ENCODE measurements around the gene SH3BGRL2.

SH3BGRL2 gene

GRCh38 chr6:79600812-79601609 lies 30.1 kb upstream of the SH3BGRL2 start:
- no peak overlapping the region for H3K27ac ChIP-seq (replicated peaks; ENCODE audit: low read length)
- no peak overlapping the region for H2BK120ac ChIP-seq (ENCODE audit: low read depth, low read length)
- no peaks in the 10 kb centered on the region for H3K79me1 ChIP-seq (ENCODE audit: low read depth, low read length)
- H3K9me3 ChIP-seq (replicated peaks in 1 of 2; ENCODE audit: control insufficient read depth in 2 of 2, insufficient read depth in 1 of 2, low read depth in 1 of 2, low read length in 2 of 2): no peaks in the 10 kb centered on the region
- H2AK5ac ChIP-seq (ENCODE audit: low read depth, low read length): no peak overlapping the region
- no peak overlapping the region for H3K14ac ChIP-seq (ENCODE audit: low read length)
- H2BK5ac ChIP-seq (ENCODE audit: low read length): no peak overlapping the region
- no peak overlapping the region for H3K18ac ChIP-seq (ENCODE audit: low read length)
- H3K9ac ChIP-seq (ENCODE audit: low read depth, low read length, poor library complexity): no peak overlapping the region
- no peak overlapping the region for H3K4me3 ChIP-seq (ENCODE audit: low read length in 2 of 2)
- no peak overlapping the region for H3K4ac ChIP-seq (ENCODE audit: low read length)
- H2AFZ ChIP-seq (ENCODE audit: low read length): no peak overlapping the region
- peaks cover 0 to 6% of the 10 kb centered on the region in 2 donors for H3K4me1 ChIP-seq (ENCODE audit: control insufficient read depth in 2 of 2, insufficient read depth in 1 of 2, low read depth in 1 of 2, low read length in 2 of 2)
- no peak overlapping the region for H4K91ac ChIP-seq (ENCODE audit: low read depth, low read length, poor library complexity)
- WGBS, 2 donors (ENCODE audit: extremely low coverage in 2 of 2, insufficient read length in 2 of 2, insufficient replicate concordance in 1 of 2): no CpG with 5 or more reads among the region's 3 CpGs
- DNase-seq (ENCODE audit: low spot score): no peak
- no peak overlapping the region for H2BK12ac ChIP-seq (ENCODE audit: low read length)
- no peak overlapping the region for H3K23ac ChIP-seq (ENCODE audit: low read depth, low read length, poor library complexity)
- no peak overlapping the region for H4K8ac ChIP-seq (ENCODE audit: low read depth, low read length)
- H2BK15ac ChIP-seq (ENCODE audit: low read length): no peak overlapping the region
- H3K4me2 ChIP-seq (ENCODE audit: insufficient read depth, low read length, poor library complexity, severe bottlenecking): no peak overlapping the region
- no peaks in the 10 kb centered on the region for H3K27me3 ChIP-seq (ENCODE audit: control insufficient read depth in 3 of 3, insufficient read depth in 3 of 3, low read depth in 1 of 3, low read length in 3 of 3)
- H3K36me3 ChIP-seq (replicated peaks in 1 of 2; ENCODE audit: control insufficient read depth in 2 of 2, insufficient read depth in 2 of 2, low read length in 2 of 2): no peaks in the 10 kb centered on the region

GRCh38 chr6:79602859-79603258 lies 28.3 kb upstream of the SH3BGRL2 start:
- no peak overlapping the region for H2BK5ac ChIP-seq (ENCODE audit: low read length)

GRCh38 chr6:79604583-79605037 lies 26.5 kb upstream of the SH3BGRL2 start:
- H4K8ac ChIP-seq (ENCODE audit: low read depth, low read length): no peak overlapping the region
- peaks cover 0 to 8% of the 10 kb centered on the region in 2 donors for H3K4me1 ChIP-seq (ENCODE audit: control insufficient read depth in 2 of 2, insufficient read depth in 1 of 2, low read depth in 1 of 2, low read length in 2 of 2)
- H2BK120ac ChIP-seq (ENCODE audit: low read depth, low read length): no peak overlapping the region
- no peaks in the 10 kb centered on the region for H3K79me1 ChIP-seq (ENCODE audit: low read depth, low read length)
- H3K18ac ChIP-seq (ENCODE audit: low read length): no peak overlapping the region
- no peak overlapping the region for H3K4me3 ChIP-seq (ENCODE audit: low read length in 2 of 2)
- H3K4ac ChIP-seq (ENCODE audit: low read length): no peak overlapping the region
- DNase-seq (ENCODE audit: low spot score): no peak
- H2AK5ac ChIP-seq (ENCODE audit: low read depth, low read length): no peak overlapping the region
- no peak overlapping the region for H2AFZ ChIP-seq (ENCODE audit: low read length)
- H3K4me2 ChIP-seq (ENCODE audit: insufficient read depth, low read length, poor library complexity, severe bottlenecking): no peak overlapping the region
- H2BK12ac ChIP-seq (ENCODE audit: low read length): no peak overlapping the region
- H3K14ac ChIP-seq (ENCODE audit: low read length): no peak overlapping the region
- no peak overlapping the region for H2BK15ac ChIP-seq (ENCODE audit: low read length)
- no CpG with 5 or more reads among the region's 4 CpGs for WGBS, 2 donors (ENCODE audit: extremely low coverage in 2 of 2, insufficient read length in 2 of 2, insufficient replicate concordance in 1 of 2)
- H4K91ac ChIP-seq (ENCODE audit: low read depth, low read length, poor library complexity): no peak overlapping the region
- H3K23ac ChIP-seq (ENCODE audit: low read depth, low read length, poor library complexity): no peak overlapping the region
- H3K27ac ChIP-seq (replicated peaks; ENCODE audit: low read length): no peak overlapping the region
- no peak overlapping the region for H2BK5ac ChIP-seq (ENCODE audit: low read length)
- no peaks in the 10 kb centered on the region for H3K9me3 ChIP-seq (replicated peaks in 1 of 2; ENCODE audit: control insufficient read depth in 2 of 2, insufficient read depth in 1 of 2, low read depth in 1 of 2, low read length in 2 of 2)
- H3K9ac ChIP-seq (ENCODE audit: low read depth, low read length, poor library complexity): no peak overlapping the region
- H3K36me3 ChIP-seq (replicated peaks in 1 of 2; ENCODE audit: control insufficient read depth in 2 of 2, insufficient read depth in 2 of 2, low read length in 2 of 2): no peaks in the 10 kb centered on the region
- no peaks in the 10 kb centered on the region for H3K27me3 ChIP-seq (ENCODE audit: control insufficient read depth in 3 of 3, insufficient read depth in 3 of 3, low read depth in 1 of 3, low read length in 3 of 3)

More at GRCh38 chr6:79602859-79603258, 28.3 kb upstream of the SH3BGRL2 start:
- no peak overlapping the region for H3K4me2 ChIP-seq (ENCODE audit: insufficient read depth, low read length, poor library complexity, severe bottlenecking)
- no peaks in the 10 kb centered on the region for H3K9me3 ChIP-seq (replicated peaks in 1 of 2; ENCODE audit: control insufficient read depth in 2 of 2, insufficient read depth in 1 of 2, low read depth in 1 of 2, low read length in 2 of 2)
- H3K9ac ChIP-seq (ENCODE audit: low read depth, low read length, poor library complexity): no peak overlapping the region
- no peak for DNase-seq (ENCODE audit: low spot score)
- H2BK12ac ChIP-seq (ENCODE audit: low read length): no peak overlapping the region
- no peak overlapping the region for H3K27ac ChIP-seq (replicated peaks; ENCODE audit: low read length)
- H3K4me1 ChIP-seq (ENCODE audit: control insufficient read depth in 2 of 2, insufficient read depth in 1 of 2, low read depth in 1 of 2, low read length in 2 of 2): peaks cover 0 to 6% of the 10 kb centered on the region in 2 donors
- no peaks in the 10 kb centered on the region for H3K36me3 ChIP-seq (replicated peaks in 1 of 2; ENCODE audit: control insufficient read depth in 2 of 2, insufficient read depth in 2 of 2, low read length in 2 of 2)
- H3K79me1 ChIP-seq (ENCODE audit: low read depth, low read length): no peaks in the 10 kb centered on the region
- H2AFZ ChIP-seq (ENCODE audit: low read length): no peak overlapping the region
- H3K27me3 ChIP-seq (ENCODE audit: control insufficient read depth in 3 of 3, insufficient read depth in 3 of 3, low read depth in 1 of 3, low read length in 3 of 3): no peaks in the 10 kb centered on the region
- no peak overlapping the region for H3K4ac ChIP-seq (ENCODE audit: low read length)
- no peak overlapping the region for H3K23ac ChIP-seq (ENCODE audit: low read depth, low read length, poor library complexity)
- H2AK5ac ChIP-seq (ENCODE audit: low read depth, low read length): no peak overlapping the region
- H4K8ac ChIP-seq (ENCODE audit: low read depth, low read length): no peak overlapping the region
- no peak overlapping the region for H3K4me3 ChIP-seq (ENCODE audit: low read length in 2 of 2)
- no peak overlapping the region for H4K91ac ChIP-seq (ENCODE audit: low read depth, low read length, poor library complexity)
- H2BK15ac ChIP-seq (ENCODE audit: low read length): no peak overlapping the region
- H3K18ac ChIP-seq (ENCODE audit: low read length): no peak overlapping the region
- no peak overlapping the region for H2BK120ac ChIP-seq (ENCODE audit: low read depth, low read length)
- H3K14ac ChIP-seq (ENCODE audit: low read length): no peak overlapping the region

GRCh38 chr6:79605061-79605460 lies 26.1 kb upstream of the SH3BGRL2 start:
- Histone ChIP-seq H3K4me3 (ENCODE audit: low read length in 2 of 2) (no peak overlapping the region), H3K27ac (replicated peaks; ENCODE audit: low read length) (no peak overlapping the region), H2BK15ac (ENCODE audit: low read length) (no peak overlapping the region), H4K91ac (ENCODE audit: low read depth, low read length, poor library complexity) (no peak overlapping the region), H3K4me1 (ENCODE audit: control insufficient read depth in 2 of 2, insufficient read depth in 1 of 2, low read depth in 1 of 2, low read length in 2 of 2) (peaks cover 0 to 5% of the 10 kb centered on the region in 2 donors), H3K4me2 (ENCODE audit: insufficient read depth, low read length, poor library complexity, severe bottlenecking) (no peak overlapping the region), H3K79me1 (ENCODE audit: low read depth, low read length) (no peaks in the 10 kb centered on the region), H2BK5ac (ENCODE audit: low read length) (no peak overlapping the region), H4K8ac (ENCODE audit: low read depth, low read length) (no peak overlapping the region), H3K23ac (ENCODE audit: low read depth, low read length, poor library complexity) (no peak overlapping the region), H2BK120ac (ENCODE audit: low read depth, low read length) (no peak overlapping the region), H3K36me3 (replicated peaks in 1 of 2; ENCODE audit: control insufficient read depth in 2 of 2, insufficient read depth in 2 of 2, low read length in 2 of 2) (no peaks in the 10 kb centered on the region), H3K14ac (ENCODE audit: low read length) (no peak overlapping the region), H3K9me3 (replicated peaks in 1 of 2; ENCODE audit: control insufficient read depth in 2 of 2, insufficient read depth in 1 of 2, low read depth in 1 of 2, low read length in 2 of 2) (no peaks in the 10 kb centered on the region), H2AFZ (ENCODE audit: low read length) (no peak overlapping the region), H3K27me3 (ENCODE audit: control insufficient read depth in 3 of 3, insufficient read depth in 3 of 3, low read depth in 1 of 3, low read length in 3 of 3) (no peaks in the 10 kb centered on the region), H3K18ac (ENCODE audit: low read length) (no peak overlapping the region), H3K4ac (ENCODE audit: low read length) (no peak overlapping the region), H2BK12ac (ENCODE audit: low read length) (no peak overlapping the region), H3K9ac (ENCODE audit: low read depth, low read length, poor library complexity) (no peak overlapping the region), H2AK5ac (ENCODE audit: low read depth, low read length) (no peak overlapping the region)
- WGBS, 2 donors (ENCODE audit: extremely low coverage in 2 of 2, insufficient read length in 2 of 2, insufficient replicate concordance in 1 of 2): no CpG with 5 or more reads among the region's 3 CpGs
- DNase-seq (ENCODE audit: low spot score): no peak

All from neuronal stem cell (in vitro differentiated cells).